Skin epidermis (tissue), 12 donors: Measurements from ENCODE around the gene BORA.
"Not testable (repeated sequence)": the region's sequence is repeated elsewhere in the genome, so short reads cannot be mapped to it uniquely, and the experiment has no call there.

Experiments
- H3K27ac ChIP-seq, 21 experiments: fragments of 200-600 bp; sonication (generic) in 11 of 21; one replicate each; pipeline ENCODE4 v1.5.0; 2020; ENCODE audit warnings: mild to moderate bottlenecking in 3 of 21, inconsistent platforms in 2 of 21, moderate library complexity in 2 of 21
- H3K4me3 ChIP-seq, 7 experiments: fragments of 200-600 bp; sonication (generic) in 2 of 7; one replicate each; pipeline ENCODE4 v1.5.0; 2020; ENCODE audit warnings: inconsistent platforms in 2 of 7, mild to moderate bottlenecking in 2 of 7, moderate library complexity in 1 of 7

The BORA gene

DNA sequence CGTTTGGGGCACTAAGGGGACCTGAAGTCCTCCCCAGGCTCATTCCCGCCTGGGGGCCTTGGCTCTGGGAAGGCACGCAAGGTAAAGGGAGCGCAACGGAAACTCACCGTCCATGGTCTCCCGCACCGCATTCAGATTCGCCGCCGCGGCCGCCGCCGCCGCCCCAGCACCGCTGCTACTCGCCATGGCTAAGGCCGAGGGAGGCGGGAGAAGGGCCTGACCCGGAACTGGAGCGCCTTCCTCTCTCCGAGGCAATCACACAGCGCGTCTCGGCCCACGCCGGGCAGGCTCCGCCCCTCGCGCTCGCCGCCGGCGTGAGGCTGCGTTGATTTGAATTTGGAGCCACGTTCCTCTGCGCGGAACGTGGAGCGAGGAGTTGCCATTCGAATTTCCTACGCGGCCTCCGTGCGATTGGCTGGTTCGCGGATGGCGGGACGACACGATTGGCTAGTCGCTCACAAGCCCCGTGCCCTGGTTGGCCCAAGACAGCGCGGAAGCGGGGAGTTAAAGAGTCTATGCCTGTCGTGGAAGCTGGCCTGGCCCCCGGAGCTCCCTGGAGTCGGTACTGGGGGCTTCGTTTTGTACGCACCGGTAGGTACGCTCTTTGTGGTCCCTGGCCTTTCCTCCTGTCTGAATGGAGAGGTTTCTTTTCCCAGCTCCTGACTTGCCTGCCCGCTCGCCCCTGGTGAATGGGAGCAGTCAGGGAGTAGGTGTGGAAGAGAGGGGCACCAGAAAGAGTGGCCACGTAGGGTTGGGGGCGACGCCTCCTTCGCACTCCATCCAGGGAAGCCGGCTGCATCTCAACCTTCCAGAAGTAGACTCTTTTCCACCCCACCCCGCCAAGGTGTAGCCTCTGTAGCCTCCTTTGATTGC, at the start of gene BORA, which contains the start of gene MZT1:
BORA (plus strand) TSS at position 507 of the 873 bp plus-strand sequence. CDS start 1,018 bp downstream, outside the sequence.
MZT1 (minus strand) TSS at position 213 of the 873 bp plus-strand sequence; CDS start at position 186, 27 bp downstream.
- H3K27ac ChIP-seq, result peak within 1 kb of the TSS; percentile 8 to 90 (median 78)
- H3K4me3 ChIP-seq, result peak within 1 kb of the TSS; percentile 61 to 98 (median 85)

DNA sequence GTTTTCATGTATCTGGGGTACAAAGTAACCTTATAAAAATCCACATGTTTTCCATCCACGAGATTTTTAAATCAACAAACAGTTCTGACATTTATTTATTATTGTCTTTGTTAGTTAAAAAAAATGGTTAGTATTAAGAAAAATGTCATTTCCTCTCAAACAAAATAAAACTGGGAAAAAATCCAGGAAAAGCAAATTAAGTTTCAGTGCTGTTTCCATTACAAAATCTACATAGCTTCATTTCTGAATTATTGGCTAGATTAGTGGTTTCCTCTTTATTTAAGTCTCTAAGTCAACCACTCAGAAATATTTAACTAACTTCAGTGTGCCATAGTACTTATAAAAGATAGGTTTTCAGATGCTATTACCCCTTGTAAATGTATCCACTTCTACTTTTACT, 49.4 kb upstream of the BORA start:
- Histone ChIP-seq H3K4me3 (no peak overlapping the region), H3K27ac (no peak overlapping the region)

DNA sequence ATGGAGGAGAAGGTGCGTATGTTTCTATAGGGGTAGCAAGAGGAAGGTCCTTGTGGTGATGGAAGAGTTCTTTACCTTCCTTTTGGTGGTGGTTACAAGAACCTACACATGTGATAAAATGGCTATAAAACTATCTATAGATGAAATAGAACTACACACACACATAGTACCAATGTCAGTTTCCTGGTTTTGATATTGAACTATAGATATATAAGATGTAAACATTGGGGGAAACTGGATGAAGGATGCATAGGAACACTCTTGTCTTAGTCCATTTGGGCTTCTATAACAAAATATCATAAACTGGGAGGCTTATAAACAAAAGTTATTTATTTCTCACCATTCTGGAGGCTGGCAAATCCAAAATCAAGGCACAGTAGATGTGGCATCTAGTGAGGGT, 47.4 kb upstream of the BORA start:
- no peak overlapping the region for H3K27ac ChIP-seq
- H3K4me3 ChIP-seq, result no peak overlapping the region

DNA sequence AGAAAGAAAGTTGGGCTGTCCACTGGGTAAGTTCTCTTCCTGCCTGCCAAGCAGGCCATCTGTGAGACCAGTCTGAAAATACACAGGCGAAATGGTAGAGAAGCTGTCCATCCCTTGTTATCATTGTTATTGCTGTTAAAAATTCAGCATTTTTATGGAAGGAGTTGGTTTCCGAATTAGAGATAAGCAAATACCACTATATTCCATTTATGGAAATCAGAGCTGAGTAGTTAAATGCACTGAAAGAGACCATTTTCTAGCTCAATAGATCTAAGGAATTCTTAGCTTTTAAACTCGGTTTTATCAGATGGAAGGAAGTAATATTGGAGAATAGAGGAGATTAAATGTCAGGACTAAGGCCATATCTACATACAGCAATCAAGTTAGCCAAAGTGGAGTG, 41.0 kb upstream of the BORA start:
- no peak overlapping the region for H3K4me3 ChIP-seq
- H3K27ac ChIP-seq, result no peak overlapping the region

DNA sequence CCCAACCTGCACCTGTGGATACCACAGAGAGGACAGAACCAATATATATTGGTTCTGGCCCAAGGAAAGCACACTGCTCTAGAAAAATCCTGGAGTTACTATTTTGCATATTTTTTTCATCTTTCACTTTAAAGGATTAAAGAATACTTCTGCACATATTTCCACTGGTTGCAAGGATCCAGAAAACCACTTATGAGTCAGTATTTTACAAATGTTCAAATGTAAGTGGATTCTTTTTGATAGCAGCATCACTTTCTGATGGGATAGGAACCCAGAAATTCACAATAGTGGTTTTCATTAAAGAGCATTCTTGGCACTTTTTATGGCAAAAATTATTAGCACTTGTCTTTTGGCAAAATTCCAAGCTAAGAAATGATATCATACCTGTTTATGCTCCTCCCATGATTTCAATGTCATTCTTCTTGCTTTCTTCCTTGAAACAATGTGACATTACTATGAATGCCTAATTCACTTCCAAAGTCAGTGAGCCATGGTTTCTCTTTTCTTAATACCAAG, 38.5 kb upstream of the BORA start:
- H3K27ac ChIP-seq, result no peak overlapping the region
- no peak overlapping the region for H3K4me3 ChIP-seq

DNA sequence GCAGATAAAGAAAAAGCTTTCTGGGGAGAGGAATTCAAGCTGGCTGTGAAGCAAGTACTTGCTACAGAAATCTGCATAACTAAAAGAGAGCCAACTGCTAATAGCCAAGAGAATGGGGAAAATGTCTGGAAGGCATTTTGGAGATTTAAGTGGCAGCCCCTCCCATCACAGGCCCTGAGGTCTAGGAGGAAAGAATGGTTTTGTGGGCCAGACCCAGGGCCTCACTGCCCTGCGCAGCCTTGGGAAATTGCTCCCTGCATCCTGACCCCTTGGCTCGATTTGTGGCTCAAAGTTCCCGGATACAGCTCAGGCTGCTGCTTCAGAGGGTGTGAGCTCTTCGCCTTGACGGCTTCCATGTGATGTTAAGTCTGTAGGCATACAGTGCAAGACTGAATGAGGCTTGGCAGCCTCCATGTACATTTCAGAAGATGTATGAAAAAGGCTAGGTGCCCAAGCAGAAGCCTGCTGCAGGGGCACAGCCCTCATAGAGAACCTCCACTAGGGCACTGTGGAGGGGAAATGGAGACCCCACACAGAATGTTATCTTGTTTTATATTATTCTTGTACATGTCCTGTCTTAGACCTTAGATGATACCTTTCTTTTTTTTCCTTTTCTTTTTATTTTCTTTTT, 34.7 kb upstream of the BORA start:
- H3K4me3 ChIP-seq, result no peak overlapping the region
- H3K27ac ChIP-seq, result no peak overlapping the region

DNA sequence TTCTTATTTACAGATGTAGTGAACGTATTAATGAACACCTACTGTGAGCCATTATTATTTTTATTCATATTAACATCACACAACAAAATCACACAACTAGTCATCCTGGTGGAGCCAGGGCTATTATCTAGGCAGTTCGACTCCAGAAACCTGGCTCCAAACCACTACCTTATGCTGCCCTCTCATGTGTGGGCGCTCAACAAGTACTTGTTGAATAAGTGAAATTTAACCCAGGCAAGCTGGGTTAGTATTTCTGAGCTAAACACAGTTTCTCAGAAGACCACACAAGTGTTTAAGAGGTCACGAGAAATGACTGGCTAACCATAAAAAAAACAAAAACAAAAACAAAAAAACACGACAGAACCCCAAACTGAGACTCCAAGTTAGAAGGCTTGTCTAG, 33.9 kb upstream of the BORA start:
- Histone ChIP-seq H3K4me3 (no peak overlapping the region), H3K27ac (no peak overlapping the region)

DNA sequence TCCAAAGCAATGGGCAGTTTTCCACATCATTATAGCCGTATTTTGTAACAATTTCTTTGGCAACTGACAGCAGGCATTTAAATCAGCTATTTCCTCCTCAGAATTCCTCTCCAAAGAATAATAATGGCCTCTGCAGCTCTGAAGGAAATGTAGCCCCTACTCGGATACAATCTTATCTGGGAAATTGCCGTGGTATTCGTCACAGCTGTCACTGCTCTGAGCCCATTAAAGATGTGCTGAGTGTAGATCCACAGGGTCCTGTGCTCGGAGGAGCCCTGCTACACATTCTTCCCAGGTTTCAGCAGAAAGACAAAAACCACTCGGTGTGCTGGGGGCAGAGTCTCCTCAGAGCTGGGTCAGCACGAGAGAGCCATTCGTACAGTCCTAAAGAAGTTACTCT, 33.4 kb upstream of the BORA start:
- Histone ChIP-seq H3K27ac (no peak overlapping the region), H3K4me3 (no peak overlapping the region)

DNA sequence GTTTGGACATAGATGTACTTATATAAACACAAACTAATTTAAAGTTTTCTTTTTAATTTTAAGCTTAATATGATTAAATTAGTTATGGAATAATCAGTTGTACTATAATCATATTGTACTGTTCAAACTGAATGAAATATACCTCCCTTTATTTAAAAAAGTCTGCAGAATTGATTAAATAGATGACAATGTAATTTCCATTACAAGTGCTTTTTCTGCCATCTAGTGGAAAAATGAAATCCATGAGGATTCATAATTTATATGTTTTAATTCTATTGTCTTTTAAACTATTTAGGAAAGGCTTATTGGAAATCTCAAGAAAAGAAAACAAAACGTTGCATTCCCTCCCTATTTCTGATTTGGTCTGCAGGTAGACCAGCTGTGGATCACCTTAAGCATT, 31.1 kb upstream of the BORA start:
- Histone ChIP-seq H3K4me3 (no peak overlapping the region), H3K27ac (no peak overlapping the region)

DNA sequence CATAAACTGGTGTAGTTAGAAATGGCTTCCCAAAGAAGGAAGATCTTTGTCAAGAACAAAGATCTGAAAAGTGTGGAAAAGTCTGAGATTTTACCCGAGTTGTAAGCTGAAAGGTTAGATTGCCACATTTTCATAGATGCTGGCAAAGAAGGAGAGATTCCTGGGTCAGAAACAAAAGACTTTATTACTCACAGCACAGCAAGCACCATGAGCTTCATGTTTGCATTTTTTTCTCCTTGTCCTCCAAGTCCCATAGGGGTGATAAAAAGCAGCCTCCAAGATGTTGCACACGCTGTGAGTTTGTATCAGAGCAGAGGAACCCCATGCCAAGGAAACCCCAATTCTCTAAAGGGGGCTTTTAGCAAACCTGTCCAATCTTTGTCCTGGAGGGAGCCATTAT, 29.6 kb upstream of the BORA start:
- no peak overlapping the region for H3K4me3 ChIP-seq
- H3K27ac ChIP-seq, result no peak overlapping the region

DNA sequence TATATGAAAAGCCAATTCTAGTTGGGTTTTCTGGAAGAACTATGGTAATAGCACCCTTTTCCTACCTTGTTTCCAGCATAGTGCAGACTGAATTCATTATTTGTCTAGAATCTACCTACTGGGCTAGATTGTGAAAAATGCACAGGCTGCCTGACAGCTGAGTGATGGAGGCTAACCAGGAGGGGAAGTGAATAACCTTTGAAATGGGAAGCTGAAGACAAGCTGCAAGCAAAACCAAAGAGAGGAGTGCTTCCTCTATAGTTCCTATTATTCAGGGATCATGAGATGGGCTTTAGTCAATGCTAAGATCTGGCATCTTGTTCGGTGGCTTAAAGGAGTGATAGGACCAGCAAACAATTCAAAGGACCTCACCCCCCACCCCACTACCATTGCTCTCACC, 27.2 kb upstream of the BORA start:
- Histone ChIP-seq H3K4me3 (no peak overlapping the region), H3K27ac (no peak overlapping the region)

DNA sequence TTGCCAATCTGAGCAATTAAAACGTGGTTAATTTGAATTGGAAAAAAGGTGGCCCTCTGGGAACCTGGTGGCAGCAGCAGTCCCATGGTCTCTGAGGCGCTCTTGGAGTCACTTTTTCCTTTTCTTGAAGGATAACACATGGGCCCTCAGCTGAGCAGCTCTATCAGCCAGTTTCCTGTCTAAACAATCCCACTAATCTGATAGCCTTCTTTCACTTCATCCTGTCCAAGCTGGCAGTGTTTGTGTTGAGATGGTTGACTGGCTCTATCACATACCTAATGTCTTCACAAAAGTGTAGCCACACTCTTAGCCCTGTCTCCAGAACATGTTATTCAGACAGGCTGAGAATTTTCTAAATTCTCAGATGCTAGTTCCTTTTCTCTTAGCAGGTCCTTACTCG, 10.9 kb upstream of the BORA start:
- no peak overlapping the region for H3K27ac ChIP-seq
- H3K4me3 ChIP-seq, result no peak overlapping the region

DNA sequence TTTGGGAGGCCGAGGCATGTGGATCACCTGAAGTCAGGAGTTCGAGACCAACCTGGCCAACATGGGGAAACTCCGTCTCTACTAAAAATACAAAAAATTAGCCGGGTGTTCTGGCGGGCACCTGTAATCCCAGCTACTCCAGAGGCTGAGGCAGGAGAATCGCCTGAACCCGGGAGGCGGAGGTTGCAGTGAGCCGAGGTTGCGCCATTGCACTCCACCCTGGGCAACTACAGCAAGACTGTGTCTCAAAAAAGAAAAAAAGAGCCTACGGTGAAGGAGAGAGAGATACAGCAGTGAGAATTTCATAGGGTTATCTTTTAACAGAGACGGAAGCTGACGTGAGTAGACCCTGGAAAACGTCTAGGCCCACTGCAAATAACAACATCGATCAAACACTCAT, 1.5 kb upstream of the BORA start:
- H3K4me3 ChIP-seq, result peak overlapping the region in 2 of 7 experiments; percentile 74 to 98
- H3K27ac ChIP-seq, result not testable (repeated sequence)

DNA sequence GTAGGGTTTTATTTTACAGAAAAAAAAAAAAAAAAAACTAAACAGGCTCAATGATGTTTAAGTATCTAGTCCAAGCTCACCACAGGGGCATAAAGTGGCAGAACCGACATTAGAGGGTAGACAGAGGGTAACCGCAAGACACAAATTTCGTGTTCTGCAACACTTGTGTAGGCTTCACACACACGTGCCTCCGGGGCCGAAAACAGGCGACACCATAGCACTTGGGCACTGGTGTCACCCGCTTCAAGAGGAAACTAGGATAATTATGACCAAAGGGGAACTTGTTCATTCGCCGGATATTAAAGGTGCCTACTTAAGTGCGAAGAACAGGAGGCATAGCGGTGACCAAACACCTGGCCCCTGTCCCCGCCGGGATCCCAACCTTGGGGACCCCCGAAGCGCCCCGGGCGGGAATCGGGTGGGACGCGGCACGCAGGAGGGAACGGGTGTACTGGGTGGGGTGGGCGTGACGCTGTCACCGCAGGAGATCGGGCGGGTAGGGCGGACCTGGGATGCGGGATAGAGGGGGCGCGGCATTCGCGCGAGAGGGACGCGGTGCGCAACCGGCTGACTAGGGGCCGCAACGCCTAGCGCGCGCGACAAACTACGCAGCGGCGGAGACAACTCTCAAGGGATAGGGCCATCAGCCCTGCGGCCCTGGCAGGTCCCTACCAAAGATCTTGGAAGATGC, 852 bp upstream of the BORA start:
- H3K27ac ChIP-seq, result peak overlapping the region in 19 of 21 experiments; percentile 49 to 90 (median 78)
- H3K4me3 ChIP-seq, result peak overlapping the region; percentile 61 to 98 (median 85)

DNA sequence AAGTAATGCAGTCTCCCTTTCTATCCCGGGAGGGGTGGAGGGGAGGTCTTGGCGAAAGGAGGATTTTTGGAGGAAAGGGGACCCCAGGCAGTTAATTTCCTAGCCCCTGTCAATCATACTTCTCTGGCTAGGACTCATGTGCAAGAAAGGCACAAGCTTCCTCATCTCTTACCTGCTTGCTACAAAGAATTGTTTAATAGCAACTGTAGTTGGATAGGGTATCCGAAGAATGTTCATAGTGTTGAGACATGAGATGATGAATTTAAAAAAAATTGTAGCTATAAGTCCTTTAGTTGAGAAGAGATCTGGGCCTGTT, 525 bp downstream of the BORA start:
- peak overlapping the region; percentile 61 to 98 (median 85) for H3K4me3 ChIP-seq
- peak overlapping the region; percentile 8 to 88 (median 72) for H3K27ac ChIP-seq

DNA sequence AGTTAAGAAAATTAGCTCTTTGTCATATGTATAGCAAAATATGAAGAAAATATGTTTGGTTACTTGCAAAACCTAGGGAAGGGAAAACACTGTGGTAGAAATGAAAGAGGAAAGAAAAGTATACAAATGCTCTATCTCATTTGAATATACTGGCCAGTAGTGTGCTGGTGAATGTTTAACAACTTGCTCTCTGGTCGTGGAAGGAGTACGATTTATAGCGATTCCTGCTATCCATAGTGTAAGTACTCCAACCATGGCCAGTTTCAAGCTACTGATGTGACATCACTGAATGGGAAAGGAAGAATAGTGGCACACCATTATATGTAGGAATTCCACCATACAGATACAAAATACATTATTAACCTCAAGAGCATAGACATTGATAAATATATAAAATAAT, 9.3 kb downstream of the BORA start:
- Histone ChIP-seq H3K27ac (no peak overlapping the region), H3K4me3 (no peak overlapping the region)

DNA sequence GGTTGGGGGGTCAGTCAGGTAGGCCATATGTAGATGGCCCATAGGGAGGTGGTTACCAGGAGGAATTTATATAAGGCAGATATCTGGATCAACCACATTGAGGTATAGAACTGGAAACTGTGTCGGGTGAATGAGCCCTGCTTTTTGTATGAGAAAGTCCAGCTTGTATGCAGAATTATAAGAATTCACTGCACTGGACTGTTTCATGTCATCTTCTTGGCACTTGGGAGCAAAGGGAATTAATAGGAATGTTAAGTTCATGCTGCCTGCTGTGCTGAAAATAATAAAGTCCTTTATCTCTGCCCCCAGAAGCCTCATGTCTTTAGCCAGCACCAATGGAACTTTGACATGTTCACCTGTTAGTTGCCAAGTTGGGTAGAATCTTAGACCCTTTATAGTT, 12.3 kb downstream of the BORA start:
- Histone ChIP-seq H3K27ac (no peak overlapping the region), H3K4me3 (no peak overlapping the region)

DNA sequence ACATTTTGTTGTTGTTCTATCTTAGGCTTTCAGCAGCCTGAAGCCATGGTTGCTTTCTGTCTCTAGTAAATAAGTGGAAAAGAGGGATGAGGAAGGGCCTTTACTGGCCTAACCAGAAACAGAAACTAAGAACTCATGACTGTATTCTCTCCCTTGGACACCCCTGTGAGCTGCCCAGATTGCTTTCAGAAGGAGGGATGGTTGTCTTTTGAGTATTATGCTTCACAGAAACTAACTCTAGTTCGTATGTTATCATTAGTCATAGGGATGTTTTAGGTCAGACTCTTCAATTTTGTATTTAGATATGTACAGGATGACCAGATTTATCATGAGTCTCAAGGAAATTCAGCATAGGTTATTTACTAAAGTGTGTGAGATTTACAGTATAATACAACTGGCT, 17.5 kb downstream of the BORA start:
- no peak overlapping the region for H3K27ac ChIP-seq
- H3K4me3 ChIP-seq, result no peak overlapping the region

DNA sequence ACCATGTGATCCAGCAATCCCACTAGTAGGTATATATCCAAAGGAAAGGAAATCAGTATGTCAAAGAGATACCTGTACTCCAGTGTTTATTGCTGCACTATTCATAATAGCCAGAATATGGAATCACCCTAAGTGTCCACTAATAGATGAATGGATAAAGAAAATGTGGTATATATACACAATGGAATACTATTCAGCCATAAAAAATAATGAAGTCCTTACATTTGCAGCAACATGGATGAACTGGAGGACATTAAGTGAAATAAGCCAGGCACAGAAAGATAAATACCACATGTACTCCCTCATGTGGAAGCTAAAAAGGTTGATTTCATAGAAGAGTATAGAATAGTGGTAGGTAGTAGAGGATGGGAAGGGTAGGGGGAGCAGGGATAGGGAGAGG, 23.5 kb downstream of the BORA start:
- H3K27ac ChIP-seq, result no peak overlapping the region
- no peak overlapping the region for H3K4me3 ChIP-seq

DNA sequence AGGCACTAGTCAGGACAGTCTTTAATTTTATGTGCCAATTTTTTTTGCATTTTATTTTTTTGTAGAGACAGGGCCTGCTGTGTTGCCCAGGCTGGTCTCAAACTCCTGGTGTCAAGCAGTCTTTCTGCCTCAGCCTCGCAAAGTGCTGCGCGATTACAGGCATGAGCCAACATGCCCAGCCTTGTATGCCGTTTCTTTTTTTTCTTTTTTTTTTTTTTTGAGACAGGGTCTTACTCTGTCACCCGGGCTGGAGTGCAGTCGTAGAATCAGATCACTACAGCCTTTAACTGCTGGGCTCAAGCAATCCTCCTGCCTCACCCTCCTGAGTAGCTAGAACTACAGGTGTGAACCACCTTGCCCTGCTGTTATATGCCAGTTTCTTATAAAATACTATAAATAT, 26.4 kb downstream of the BORA start:
- H3K27ac ChIP-seq, result no peak overlapping the region
- H3K4me3 ChIP-seq, result no peak overlapping the region
